OCI-LY7 (cell line): ENCODE measurements around the gene RNF123. TPM values are rescaled to one million over a fixed set of nuclear protein-coding genes. Genes with fewer than 3 reads are reported as not detected.

ENCODE experiments used
- Bru-seq: library from RNA; stranded (reverse); fragments of 400-500 nt; gene quantifications from one replicate; lab custom pipeline; 2021; lab: Mats Ljungman, UMichigan
- BruChase-seq, 2 experiments: library from RNA; stranded (reverse); fragments of 400-500 nt; gene quantifications; one replicate each; lab custom pipeline; 2021; lab: Mats Ljungman, UMichigan
- BruUV-seq: library from RNA; stranded (reverse); fragments of 400-500 nt; replicated peaks from 2 replicates; lab custom pipeline; 2021; lab: Mats Ljungman, UMichigan
- CTCF ChIA-PET: fragments of 300-600 bp; sonication (Branson Sonifier 250); formaldehyde crosslinking; loops from one replicate; lab custom pipeline; 2022; ENCODE audit warnings: antibody characterized with exemption; ENCODE audit not compliant: unreplicated experiment; lab: Charles Lee
- POLR2A ChIA-PET: fragments of 300-600 bp; sonication (Branson Sonifier 250); formaldehyde crosslinking; loops from one replicate; lab custom pipeline; 2022; ENCODE audit warnings: antibody characterized with exemption; lab: Charles Lee
- DNase-seq: peaks from one replicate; pipeline ENCODE4 v3.0.0-alpha.2; 2015; ENCODE audit warnings: low spot score
- H2AFZ ChIP-seq: fragments of 200-600 bp; sonication (generic), shearing (Covaris generic); 2 replicates; pipeline ENCODE4 v1.6.1; 2014; ENCODE audit warnings: mild to moderate bottlenecking, antibody characterized with exemption, low read length, moderate library complexity
- H3K27ac ChIP-seq: fragments of 200-600 bp; sonication (generic); 2 replicates; pipeline ENCODE4 v1.5.1; 2014; ENCODE audit warnings: mixed run types, low read depth, mild to moderate bottlenecking, moderate library complexity, low read length, inconsistent platforms; ENCODE audit not compliant: poor library complexity, severe bottlenecking
- H3K36me3 ChIP-seq: fragments of 200-600 bp; sonication (generic); 2 replicates; pipeline ENCODE4 v1.6.1; 2014; ENCODE audit warnings: mild to moderate bottlenecking, antibody characterized with exemption, low read length, moderate library complexity, mixed read lengths; ENCODE audit not compliant: insufficient read depth
- H3K4me1 ChIP-seq: fragments of 200-600 bp; sonication (generic); 2 replicates; pipeline ENCODE4 v1.5.1; 2014; ENCODE audit warnings: mild to moderate bottlenecking, low read length; ENCODE audit not compliant: insufficient read depth, poor library complexity, severe bottlenecking
- H3K4me2 ChIP-seq: fragments of 200-600 bp; sonication (generic); 2 replicates; pipeline ENCODE4 v1.6.1; 2014; ENCODE audit warnings: mild to moderate bottlenecking, low read length
- H3K4me3 ChIP-seq: fragments of 200-600 bp; sonication (generic); 2 replicates; pipeline ENCODE4 v1.5.1; 2014; ENCODE audit warnings: mild to moderate bottlenecking, low read depth, low read length; ENCODE audit not compliant: poor library complexity, severe bottlenecking
- H3K79me2 ChIP-seq: fragments of 200-600 bp; sonication (generic); 2 replicates; pipeline ENCODE4 v1.6.1; 2016; ENCODE audit warnings: low read depth, mild to moderate bottlenecking, low read length, moderate library complexity, mixed read lengths; ENCODE audit not compliant: insufficient read depth
- H3K9me2 ChIP-seq: fragments of 200-600 bp; sonication (generic); 2 replicates; pipeline ENCODE4 v1.6.1; 2016; ENCODE audit warnings: mild to moderate bottlenecking, low read length, mixed read lengths; ENCODE audit not compliant: insufficient read depth
- H3K9me3 ChIP-seq: fragments of 200-600 bp; sonication (generic); 2 replicates; pipeline ENCODE4 v1.6.1; 2014; ENCODE audit warnings: mild to moderate bottlenecking, mixed run types, low read length, mixed read lengths
- H4K20me1 ChIP-seq: fragments of 200-600 bp; sonication (generic); 2 replicates; pipeline ENCODE4 v1.6.1; 2014; ENCODE audit warnings: mild to moderate bottlenecking, antibody characterized with exemption, low read length, moderate library complexity, mixed read lengths; ENCODE audit not compliant: insufficient read depth
- EZH2phosphoT487 ChIP-seq: fragments of 200-600 bp; sonication (generic); IDR thresholded peaks from 2 replicates; pipeline ENCODE4 v1.6.1; 2018; ENCODE audit warnings: low read depth, borderline replicate concordance, mild to moderate bottlenecking, mixed run types, antibody characterized with exemption, low read length, moderate library complexity, mixed read lengths
- intact Hi-C: fragments of 100-400 bp; cut with micrococcal nuclease; formaldehyde crosslinking; loops from one replicate; pipeline ENCODE4 v1.10.0; 2022; ENCODE audit not compliant: unreplicated experiment
- long read RNA-seq: library from polyadenylated mRNA; stranded (forward); transcript quantifications from one replicate; pipeline ENCODE4 v2.0.0, GENCODE V29; 2022
- total RNA-seq, 2 experiments: library from RNA; depleted of rRNA in 1 of 2; stranded (reverse); fragments of >200 nt in 1 of 2; shearing (Covaris generic) in 1 of 2; gene quantifications; 2 replicates each; pipeline ENCODE4 v1.2.3, GENCODE V29; 2014 to 2022
- TF ChIP-seq, protein P1 (sequence below): fragments of 200-600 bp; sonication (generic); conservative IDR thresholded peaks from 2 replicates; pipeline ENCODE4 v1.5.1; 2014; ENCODE audit warnings: mild to moderate bottlenecking, antibody characterized with exemption, low read length, moderate library complexity, mixed read lengths

RNF123 gene
- total RNA-seq (2014; rRNA removed; shearing (Covaris generic)) (20.8 and 39.2 TPM in 2 replicates), total RNA-seq (2022) (48.4 and 50.6 TPM in 2 replicates), Bru-seq, nascent RNA (percentile 58 among the genes with signal in this experiment), BruChase-seq, experiment 1, labeled RNA remaining after a 6-hour chase (percentile 72 among the genes with signal in this experiment), BruChase-seq, experiment 2, labeled RNA remaining after a 2-hour chase (percentile 71 among the genes with signal in this experiment)
- long read RNA-seq, full-length matches to known transcripts, result 32 of 74 reads
- long read RNA-seq, partial matches to known transcripts, result 14 of 74 reads
- long read RNA-seq, other reads (novel, unspliced or antisense), result 28 of 74 reads

DNA sequence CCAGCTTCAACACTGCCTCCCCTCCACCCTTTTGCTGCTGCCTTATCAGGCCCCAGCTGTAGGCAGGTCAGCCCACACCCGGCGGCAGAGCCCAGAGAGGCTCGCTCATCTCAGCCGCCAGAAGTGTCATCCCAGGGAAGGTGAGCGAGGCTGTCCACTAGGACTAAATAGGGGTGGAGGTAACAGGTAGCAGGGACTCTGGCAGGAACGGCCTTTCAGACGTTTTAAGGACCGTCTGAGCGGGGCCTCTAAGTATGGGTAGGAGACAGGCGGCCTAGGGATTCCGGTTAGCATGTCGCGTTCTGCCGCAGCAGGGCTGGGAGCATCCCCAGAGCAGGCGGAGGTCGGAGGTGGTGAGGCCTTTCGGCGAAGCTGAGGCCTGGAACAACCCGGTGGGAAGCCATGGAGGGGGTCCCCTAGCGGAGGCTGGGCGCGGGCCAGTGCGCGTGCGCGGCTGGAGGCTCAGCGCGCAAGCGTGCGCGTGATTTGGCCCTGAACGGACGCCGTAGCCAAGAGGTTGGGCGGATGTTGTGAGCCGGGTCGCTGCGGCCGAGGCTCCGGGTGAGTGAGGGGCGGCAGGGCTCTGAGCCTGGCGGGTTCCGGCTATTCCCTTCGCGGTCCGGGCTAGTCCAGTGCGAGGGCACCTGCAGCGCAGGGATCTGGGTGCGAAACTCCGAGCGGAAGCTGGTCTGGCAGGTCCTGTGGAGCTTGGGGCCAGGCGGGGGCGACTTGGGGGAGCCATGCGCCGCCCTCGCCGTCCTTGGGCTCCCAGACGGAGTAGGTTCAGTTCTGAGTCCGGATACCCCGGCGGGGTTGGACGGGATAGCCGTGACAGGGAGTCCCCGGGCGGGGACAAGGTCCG is at the start of gene RNF123, which contains the start of gene MST1:
RNF123 (plus strand) TSS at position 512 of the 862 bp plus-strand sequence. CDS start 1,609 bp downstream, outside the sequence.
MST1 (minus strand) TSS at position 429 of the 862 bp plus-strand sequence. CDS start 783 bp downstream, outside the sequence.
- peak within 1 kb of the TSS; percentile 22 for H3K27ac ChIP-seq
- peak within 1 kb of the TSS; percentile 63 for H2AFZ ChIP-seq
- POLR2A ChIA-PET, result no interaction called here
- H3K4me1 ChIP-seq, result peaks cover 11% of the 10 kb centered on the region
- H3K79me2 ChIP-seq, result peaks cover 7% of the 10 kb centered on the region; the same call in 1 of the 2 replicates
- H3K9me3 ChIP-seq, result no peaks in the 10 kb centered on the region
- intact Hi-C loops, result no loop called here
- no peak for TF ChIP-seq EZH2phosphoT487
- TF ChIP-seq, protein P1, sequence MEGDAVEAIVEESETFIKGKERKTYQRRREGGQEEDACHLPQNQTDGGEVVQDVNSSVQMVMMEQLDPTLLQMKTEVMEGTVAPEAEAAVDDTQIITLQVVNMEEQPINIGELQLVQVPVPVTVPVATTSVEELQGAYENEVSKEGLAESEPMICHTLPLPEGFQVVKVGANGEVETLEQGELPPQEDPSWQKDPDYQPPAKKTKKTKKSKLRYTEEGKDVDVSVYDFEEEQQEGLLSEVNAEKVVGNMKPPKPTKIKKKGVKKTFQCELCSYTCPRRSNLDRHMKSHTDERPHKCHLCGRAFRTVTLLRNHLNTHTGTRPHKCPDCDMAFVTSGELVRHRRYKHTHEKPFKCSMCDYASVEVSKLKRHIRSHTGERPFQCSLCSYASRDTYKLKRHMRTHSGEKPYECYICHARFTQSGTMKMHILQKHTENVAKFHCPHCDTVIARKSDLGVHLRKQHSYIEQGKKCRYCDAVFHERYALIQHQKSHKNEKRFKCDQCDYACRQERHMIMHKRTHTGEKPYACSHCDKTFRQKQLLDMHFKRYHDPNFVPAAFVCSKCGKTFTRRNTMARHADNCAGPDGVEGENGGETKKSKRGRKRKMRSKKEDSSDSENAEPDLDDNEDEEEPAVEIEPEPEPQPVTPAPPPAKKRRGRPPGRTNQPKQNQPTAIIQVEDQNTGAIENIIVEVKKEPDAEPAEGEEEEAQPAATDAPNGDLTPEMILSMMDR, result peak; percentile 60
- H3K36me3 ChIP-seq, result no peaks in the 10 kb centered on the region
- H3K4me3 ChIP-seq, result peak within 1 kb of the TSS; percentile 82
- BruUV-seq, result TSS peak; percentile 94
- CTCF ChIA-PET, result no interaction called here
- no peaks in the 10 kb centered on the region for H3K9me2 ChIP-seq
- DNase-seq, result peak; percentile 95
- peak within 1 kb of the TSS; percentile 93 for H3K4me2 ChIP-seq
- H4K20me1 ChIP-seq, result no peaks in the 10 kb centered on the region

DNA sequence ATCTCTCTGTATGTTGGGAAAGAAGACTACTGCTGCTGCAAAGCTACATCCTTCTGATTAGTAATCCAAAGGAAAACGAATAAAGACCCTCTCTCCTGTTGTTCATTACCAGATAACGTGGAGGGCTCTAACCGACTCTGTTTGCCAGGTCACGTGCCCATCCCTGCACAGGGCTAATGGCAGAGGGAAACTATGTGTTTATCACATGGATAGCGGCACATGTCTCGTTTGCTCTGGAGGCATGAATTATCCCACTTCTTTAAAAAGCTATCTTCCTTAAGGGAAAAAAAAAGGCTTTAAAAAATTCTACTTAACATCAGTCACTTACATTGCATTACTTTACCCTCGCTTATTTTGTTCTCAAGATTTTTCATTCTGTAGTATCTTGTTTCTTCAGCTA is 48.1 kb upstream of the RNF123 start:
- Histone ChIP-seq H3K79me2 (no peaks in the 10 kb centered on the region), H2AFZ (no peak overlapping the region), H3K4me3 (no peak overlapping the region), H3K4me2 (no peak overlapping the region), H3K4me1 (no peaks in the 10 kb centered on the region), H3K27ac (no peak overlapping the region), H3K36me3 (no peaks in the 10 kb centered on the region), H3K9me2 (no peaks in the 10 kb centered on the region), H3K9me3 (no peaks in the 10 kb centered on the region), H4K20me1 (no peaks in the 10 kb centered on the region)
- no peak for DNase-seq
- ChIA-PET CTCF (no interaction called here), POLR2A (interaction anchor here (0.6 kb wide), 1 partner anchor 159 kb away, joined by 5 read pairs; no protein-coding TSS in a partner anchor)
- no peak for TF ChIP-seq EZH2phosphoT487
- TF ChIP-seq, protein P1, result no peak
- no TSS peak for BruUV-seq
- intact Hi-C loops, result no loop called here
